ENCODE data around the gene GADL1. TPM values are rescaled to one million over a fixed set of nuclear protein-coding genes. Genes with fewer than 3 reads are reported as not detected.

Gene GADL1
- total RNA-seq, 4 donors from 2014 or later, result 0.13 to 0.55 (median 0.42) TPM

DNA sequence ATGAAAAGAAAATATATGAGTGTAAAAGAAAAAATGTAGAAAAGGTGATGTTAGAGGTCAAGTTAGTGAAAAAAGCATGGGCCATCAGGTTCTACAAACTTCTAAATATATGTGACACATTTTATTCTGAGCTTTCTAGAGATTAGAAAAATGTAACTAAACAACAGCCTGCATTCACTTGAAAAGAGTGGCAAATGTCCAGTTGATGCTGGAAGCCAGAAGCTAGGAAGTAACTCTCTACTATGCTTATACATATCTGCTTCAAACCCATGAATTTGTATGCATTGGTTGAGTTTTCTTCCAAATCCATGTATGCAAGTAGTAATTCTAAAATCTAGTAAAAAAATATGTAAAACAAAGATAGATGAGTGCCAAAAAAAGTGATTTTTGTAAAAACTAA lies 164.5 kb downstream of the GADL1 start:
- peak overlapping the region in 3 of 4 donors; percentile 11 to 24 (median 13) for H3K27ac ChIP-seq
- ATAC-seq, result no peak
- H3K36me3 ChIP-seq, result no peaks in the 10 kb centered on the region
- H3K27me3 ChIP-seq, result no peaks in the 10 kb centered on the region
- TF ChIP-seq, protein P1, sequence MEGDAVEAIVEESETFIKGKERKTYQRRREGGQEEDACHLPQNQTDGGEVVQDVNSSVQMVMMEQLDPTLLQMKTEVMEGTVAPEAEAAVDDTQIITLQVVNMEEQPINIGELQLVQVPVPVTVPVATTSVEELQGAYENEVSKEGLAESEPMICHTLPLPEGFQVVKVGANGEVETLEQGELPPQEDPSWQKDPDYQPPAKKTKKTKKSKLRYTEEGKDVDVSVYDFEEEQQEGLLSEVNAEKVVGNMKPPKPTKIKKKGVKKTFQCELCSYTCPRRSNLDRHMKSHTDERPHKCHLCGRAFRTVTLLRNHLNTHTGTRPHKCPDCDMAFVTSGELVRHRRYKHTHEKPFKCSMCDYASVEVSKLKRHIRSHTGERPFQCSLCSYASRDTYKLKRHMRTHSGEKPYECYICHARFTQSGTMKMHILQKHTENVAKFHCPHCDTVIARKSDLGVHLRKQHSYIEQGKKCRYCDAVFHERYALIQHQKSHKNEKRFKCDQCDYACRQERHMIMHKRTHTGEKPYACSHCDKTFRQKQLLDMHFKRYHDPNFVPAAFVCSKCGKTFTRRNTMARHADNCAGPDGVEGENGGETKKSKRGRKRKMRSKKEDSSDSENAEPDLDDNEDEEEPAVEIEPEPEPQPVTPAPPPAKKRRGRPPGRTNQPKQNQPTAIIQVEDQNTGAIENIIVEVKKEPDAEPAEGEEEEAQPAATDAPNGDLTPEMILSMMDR (IDR thresholded peaks at IDR 0.05 in 4 of 5, conservative IDR thresholded peaks at IDR 0.05 in 1 of 5), result no peak
- no peak for TF ChIP-seq POLR2A (IDR thresholded peaks at IDR 0.05)
- in situ Hi-C loops (cut with MboI; ENCODE audit: low sequenced_read_pairs in 4 of 4), result no loop called here
- H3K4me1 ChIP-seq, result peaks cover 23 to 24% of the 10 kb centered on the region in 2 donors
- H3K9me3 ChIP-seq, result no peaks in the 10 kb centered on the region
- intact Hi-C loops (cut with DNase I; ENCODE audit: low total_unique reads), result no loop called here
- H3K4me3 ChIP-seq, result no peak overlapping the region
- no peak for DNase-seq

DNA sequence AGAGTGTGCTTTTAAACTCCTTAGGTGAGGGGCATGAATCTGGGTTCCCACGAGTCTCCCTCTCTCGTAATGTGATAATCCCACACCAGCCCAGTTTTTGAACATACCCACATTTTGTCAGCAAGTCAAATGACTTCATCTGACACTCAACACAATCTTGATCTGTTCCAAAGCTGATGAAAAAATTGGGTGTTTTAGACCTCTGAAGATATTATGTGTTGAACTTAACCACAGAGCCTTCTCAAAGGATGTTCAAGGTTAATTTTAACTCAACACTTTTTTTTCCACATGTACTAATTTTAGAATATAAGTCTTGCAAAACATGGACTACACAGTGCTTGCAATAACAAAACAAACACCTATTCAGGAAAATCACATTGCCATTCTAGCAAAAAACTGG lies 164.9 kb downstream of the GADL1 start:
- Histone ChIP-seq H3K36me3 (no peaks in the 10 kb centered on the region), H3K27me3 (no peaks in the 10 kb centered on the region), H3K9me3 (no peaks in the 10 kb centered on the region), H3K27ac (peak overlapping the region in 3 of 4 donors; percentile 11 to 24 (median 17)), H3K4me1 (peaks cover 22 to 23% of the 10 kb centered on the region in 2 donors), H3K4me3 (no peak overlapping the region)
- ATAC-seq, result peak; percentile 75 to 85
- DNase-seq, result no peak
- in situ Hi-C loops (cut with MboI; ENCODE audit: low sequenced_read_pairs in 4 of 4), result no loop called here
- TF ChIP-seq POLR2A (IDR thresholded peaks at IDR 0.05), result no peak
- TF ChIP-seq, protein P1 (IDR thresholded peaks at IDR 0.05 in 4 of 5, conservative IDR thresholded peaks at IDR 0.05 in 1 of 5), result no peak
- intact Hi-C loops (cut with DNase I; ENCODE audit: low total_unique reads), result no loop called here

DNA sequence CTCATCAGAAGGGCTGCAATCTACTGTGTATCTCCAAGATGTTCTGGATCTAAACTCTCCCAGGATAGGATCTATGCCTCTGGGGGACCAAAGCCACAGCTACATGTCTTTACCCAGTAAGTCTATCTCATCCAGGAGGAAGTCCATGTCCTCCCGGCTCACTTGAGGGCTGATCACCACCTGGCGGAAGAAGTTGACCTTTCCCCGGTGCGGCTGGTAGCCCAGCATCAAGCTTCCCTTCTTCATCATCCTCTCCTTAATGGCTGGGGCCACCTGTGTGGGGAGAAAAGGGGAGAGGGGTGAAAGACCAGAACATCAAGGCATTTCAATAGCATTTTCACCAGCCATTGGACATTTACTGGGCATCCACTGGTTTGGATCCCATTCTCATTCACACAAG lies 166.3 kb downstream of the GADL1 start:
- no peak overlapping the region for H3K27ac ChIP-seq
- intact Hi-C loops (cut with DNase I; ENCODE audit: low total_unique reads), result no loop called here
- no peaks in the 10 kb centered on the region for H3K36me3 ChIP-seq
- H3K4me3 ChIP-seq, result no peak overlapping the region
- DNase-seq (no peak), ATAC-seq (no peak)
- peaks cover 22 to 23% of the 10 kb centered on the region in 2 donors for H3K4me1 ChIP-seq
- H3K27me3 ChIP-seq, result no peaks in the 10 kb centered on the region
- TF ChIP-seq, protein P1 (IDR thresholded peaks at IDR 0.05 in 4 of 5, conservative IDR thresholded peaks at IDR 0.05 in 1 of 5), result no peak
- H3K9me3 ChIP-seq, result no peaks in the 10 kb centered on the region
- in situ Hi-C loops (cut with MboI; ENCODE audit: low sequenced_read_pairs in 4 of 4), result no loop called here

DNA sequence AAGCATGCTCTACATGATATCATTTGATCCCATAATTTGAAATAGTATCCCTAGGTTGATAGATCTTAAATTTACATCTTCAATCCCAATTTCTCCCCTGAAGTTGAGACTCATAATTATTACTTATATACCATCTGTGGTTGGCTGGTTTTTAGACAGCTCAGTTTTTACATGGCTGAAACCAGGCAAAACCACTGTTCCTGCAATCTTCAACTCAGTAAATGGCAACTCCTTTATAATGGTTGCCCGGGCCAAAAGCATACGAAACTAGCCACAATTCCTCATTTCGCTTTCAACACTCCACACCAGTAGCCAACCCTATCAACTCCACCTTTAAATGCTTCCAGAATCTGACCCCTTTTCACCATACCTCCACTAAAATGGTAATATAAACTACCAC lies 169.6 kb downstream of the GADL1 start:
- peaks cover 9 to 12% of the 10 kb centered on the region in 2 donors for H3K4me1 ChIP-seq
- H3K36me3 ChIP-seq, result no peaks in the 10 kb centered on the region
- ATAC-seq (no peak), DNase-seq (no peak)
- intact Hi-C loops (cut with DNase I; ENCODE audit: low total_unique reads) (no loop called here), in situ Hi-C loops (cut with MboI; ENCODE audit: low sequenced_read_pairs in 4 of 4) (no loop called here)
- no peaks in the 10 kb centered on the region for H3K9me3 ChIP-seq
- H3K27me3 ChIP-seq, result no peaks in the 10 kb centered on the region
- TF ChIP-seq, protein P1 (IDR thresholded peaks at IDR 0.05 in 4 of 5, conservative IDR thresholded peaks at IDR 0.05 in 1 of 5), result no peak
- TF ChIP-seq POLR2A (IDR thresholded peaks at IDR 0.05), result no peak
- H3K4me3 ChIP-seq, result no peak overlapping the region
- H3K27ac ChIP-seq, result no peak overlapping the region

DNA sequence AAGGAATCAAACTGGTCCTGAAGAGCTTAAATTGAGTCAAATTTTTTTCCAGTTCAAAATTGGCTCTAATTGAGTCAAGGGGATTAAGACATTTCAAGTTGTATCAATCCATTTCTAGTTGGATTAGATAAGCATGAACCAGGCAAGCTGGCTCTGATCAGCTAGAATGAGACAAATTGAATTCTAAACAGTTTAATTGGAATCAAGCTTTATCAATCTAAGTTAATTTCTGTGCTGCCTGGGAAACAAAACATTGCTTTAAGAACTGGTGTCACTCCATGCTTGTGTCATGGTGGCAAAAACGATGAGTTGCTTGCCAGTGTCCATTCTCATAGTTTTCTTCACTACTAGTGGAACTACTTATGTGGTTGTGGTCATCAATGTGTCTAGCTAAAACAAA lies 171.2 kb downstream of the GADL1 start:
- intact Hi-C loops (cut with DNase I; ENCODE audit: low total_unique reads), result no loop called here
- Histone ChIP-seq H3K4me1 (peaks cover 0 to 4% of the 10 kb centered on the region in 2 donors), H3K27ac (no peak overlapping the region), H3K4me3 (no peak overlapping the region), H3K9me3 (no peaks in the 10 kb centered on the region), H3K36me3 (no peaks in the 10 kb centered on the region), H3K27me3 (no peaks in the 10 kb centered on the region)
- TF ChIP-seq, protein P1 (IDR thresholded peaks at IDR 0.05 in 4 of 5, conservative IDR thresholded peaks at IDR 0.05 in 1 of 5), result no peak
- no peak for TF ChIP-seq POLR2A (IDR thresholded peaks at IDR 0.05)
- no peak for DNase-seq
- ATAC-seq, result no peak
- in situ Hi-C loops (cut with MboI; ENCODE audit: low sequenced_read_pairs in 4 of 4), result no loop called here

Measured in gastrocnemius medialis (tissue), 4 donors.